ENCODE results near the gene GPNMB.

GPNMB gene

DNA sequence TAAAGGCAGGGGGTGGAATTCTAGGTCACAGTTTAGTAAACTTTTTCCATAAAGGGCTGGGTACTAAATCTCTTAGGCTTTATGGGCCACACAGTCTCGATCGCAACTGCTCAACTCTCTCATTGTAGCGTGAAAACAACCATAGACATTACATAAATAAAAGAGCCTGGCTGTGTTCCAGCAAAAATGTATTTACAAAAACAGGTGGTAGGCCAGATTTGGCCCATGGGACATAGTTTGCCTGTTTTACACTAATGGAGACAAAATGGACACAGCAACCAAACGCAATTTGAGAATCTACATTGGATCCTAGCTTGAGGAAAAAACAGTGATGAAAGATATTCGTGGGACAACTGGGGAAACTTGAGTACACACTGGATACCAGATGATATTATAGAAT lies 29.3 kb downstream of the GPNMB start:
- no peak for DNase-seq

- no peak for DNase-seq
These were observed 29.8 kb downstream of the GPNMB start for GRCh38 chr7:23276376-23276775.

GRCh38 chr7:23276947-23277346 lies 30.4 kb downstream of the GPNMB start:
- no peak for DNase-seq

DNA sequence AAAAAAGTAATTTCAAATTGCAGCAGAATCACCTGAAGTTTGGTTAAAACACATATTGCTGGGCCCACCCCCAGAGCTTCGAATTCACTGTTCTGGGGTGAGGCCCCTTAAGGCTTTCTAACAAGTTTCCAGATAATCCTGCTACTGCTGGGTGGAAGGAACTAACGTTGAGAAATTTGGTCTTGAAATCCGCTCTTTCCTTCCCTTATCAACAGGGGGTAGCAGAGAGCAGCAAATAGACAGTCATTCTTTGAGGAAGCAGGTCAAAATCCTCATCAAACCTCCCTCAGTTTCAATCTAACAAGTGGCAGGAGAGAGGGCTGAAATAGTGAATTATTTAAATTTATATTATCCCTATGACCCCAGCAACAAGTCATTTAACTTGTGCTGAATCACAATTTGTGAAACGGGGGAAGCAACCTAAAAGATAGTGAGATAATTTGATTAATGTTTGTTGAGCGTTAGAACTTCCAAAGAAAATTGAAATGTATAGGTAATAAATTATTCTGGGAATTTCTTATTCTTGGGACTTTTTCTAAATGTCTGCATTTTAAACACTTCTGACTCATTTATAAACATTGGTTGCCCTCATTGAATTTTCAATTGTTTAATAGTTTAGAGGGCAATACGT lies 30.9 kb downstream of the GPNMB start:
- peak; percentile 65 for DNase-seq

GRCh38 chr7:23279819-23280525 lies 33.4 kb downstream of the GPNMB start:
- no peak for DNase-seq

DNA sequence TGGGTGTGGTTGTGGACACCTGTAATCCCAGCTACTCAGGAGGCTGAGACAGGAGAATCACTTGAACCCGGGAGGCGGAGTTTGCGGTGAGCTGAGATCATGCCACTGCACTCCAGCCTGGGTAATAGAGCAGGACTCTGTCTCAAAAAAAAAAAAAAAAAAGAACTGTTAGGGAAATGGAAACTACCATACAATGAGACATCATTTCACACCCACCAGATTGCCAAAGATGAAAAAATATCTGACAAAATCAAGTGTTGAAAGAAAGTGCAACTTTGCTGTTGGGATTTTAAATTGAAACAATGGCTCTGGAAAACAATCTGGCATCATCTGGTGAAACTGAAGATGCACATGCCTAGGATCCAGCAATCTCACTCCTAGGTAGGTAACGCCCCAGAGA lies 36.5 kb downstream of the GPNMB start:
- no peak for DNase-seq

DNA sequence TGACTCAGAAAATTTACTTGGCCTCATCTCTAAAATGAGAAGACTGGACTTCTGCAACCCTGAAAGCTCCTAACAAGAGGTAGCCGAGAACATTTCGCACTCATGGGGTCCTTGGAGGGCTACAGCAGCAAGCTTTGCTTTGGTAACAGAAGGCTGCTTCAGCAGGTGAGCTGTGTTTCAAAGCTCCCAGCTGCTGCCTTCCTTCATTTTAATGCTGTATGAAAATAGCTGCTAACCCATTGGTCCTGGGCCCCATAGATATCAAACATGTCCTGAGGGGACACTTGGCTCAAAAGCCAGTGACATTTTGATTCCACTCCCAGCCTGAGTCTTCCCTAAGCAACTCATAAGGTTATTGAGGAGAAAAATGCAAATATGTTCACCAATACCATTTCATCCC lies 38.3 kb downstream of the GPNMB start:
- DNase-seq, result no peak

DNA sequence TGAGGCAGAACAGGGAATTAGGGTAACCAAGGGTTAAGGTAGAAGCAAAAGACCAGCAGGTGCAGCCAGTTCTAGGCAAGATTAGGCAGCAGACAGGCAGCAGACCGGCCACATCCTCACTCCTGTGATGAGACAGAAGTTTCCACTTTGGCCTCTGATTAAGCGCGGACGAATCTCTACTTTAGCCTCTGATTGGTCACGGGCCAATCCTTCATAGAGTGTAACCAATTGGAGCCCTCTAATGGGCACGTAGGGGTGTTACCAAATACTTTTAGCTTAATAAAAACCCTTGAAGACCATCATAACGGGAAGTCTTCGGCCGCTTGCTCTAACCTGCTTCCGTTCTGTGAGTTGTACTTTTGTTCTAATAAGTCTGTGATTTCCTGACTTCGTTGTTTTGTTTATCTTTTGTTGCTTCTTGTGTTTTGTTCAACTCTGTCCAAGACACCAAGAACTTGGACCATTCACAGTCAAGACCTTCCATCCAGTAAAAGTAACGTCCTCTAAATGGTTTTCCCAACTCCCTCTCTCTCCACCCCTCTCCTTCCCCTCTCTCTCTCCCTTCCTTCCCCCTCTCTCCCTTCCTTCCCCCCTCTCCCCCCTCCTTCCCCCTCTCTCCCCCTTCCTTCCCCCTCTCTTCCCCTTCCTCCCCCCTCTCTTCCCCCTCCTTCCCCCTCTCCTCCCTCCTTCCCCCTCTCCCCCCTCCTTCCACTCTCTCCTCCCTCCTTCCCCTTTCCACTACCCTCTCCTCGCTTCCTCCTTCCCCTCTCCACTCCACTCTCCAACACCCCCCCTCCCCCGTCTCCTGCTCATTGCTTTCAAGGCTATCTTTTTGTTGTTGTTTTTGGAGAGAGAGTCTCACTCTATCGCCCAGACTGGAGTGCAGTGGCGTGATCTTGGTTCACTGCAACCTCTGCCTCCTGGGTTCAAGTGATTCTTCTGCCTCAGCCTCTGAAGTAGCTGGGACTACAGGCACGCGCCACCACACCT lies 39.4 kb downstream of the GPNMB start:
- no peak for DNase-seq

- DNase-seq, result no peak
These were observed 41.0 kb downstream of the GPNMB start for GRCh38 chr7:23287612-23288011.

GRCh38 chr7:23290993-23291392 lies 44.4 kb downstream of the GPNMB start:
- DNase-seq, result no peak

GRCh38 chr7:23291957-23292560 lies 45.5 kb downstream of the GPNMB start:
- no peak for DNase-seq

DNA sequence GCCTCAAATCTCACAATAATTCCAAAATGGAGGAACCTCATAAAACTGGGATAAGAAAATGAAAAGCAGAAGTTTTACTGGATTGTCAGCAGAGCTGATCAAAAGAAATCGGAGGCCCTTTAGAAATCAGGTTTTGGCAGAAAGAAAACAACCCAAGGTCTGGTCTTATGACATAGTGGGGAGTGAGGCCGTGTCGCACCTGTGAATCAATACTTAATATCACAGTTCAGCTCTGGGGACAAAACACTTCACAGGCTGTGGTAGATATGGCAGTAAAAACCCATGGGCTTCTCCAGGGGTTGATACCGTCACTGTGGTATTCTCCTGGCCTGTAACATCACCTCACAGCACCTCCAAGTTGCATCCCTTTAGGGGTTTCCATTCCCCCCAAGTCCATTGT lies 46.0 kb downstream of the GPNMB start:
- DNase-seq, result no peak

- DNase-seq, result no peak
These were observed 47.0 kb downstream of the GPNMB start for GRCh38 chr7:23293500-23294073.

GRCh38 chr7:23294549-23295400 lies 48.2 kb downstream of the GPNMB start:
- DNase-seq, result no peak

DNA sequence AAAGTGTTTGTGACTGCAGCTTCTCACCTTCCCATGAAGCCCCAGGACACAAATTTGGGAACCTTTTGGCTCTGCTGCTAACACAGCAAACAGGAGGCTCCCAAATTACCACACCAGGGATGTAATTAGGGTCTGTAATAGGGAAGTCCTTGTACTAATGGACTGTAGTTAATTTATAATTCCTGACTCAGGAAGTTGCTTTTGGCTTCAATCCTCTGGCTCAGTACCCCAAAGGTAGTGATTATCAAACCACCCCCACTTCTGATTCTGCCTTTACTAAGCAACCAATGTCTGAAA lies 48.8 kb downstream of the GPNMB start:
- DNase-seq, result no peak

DNA sequence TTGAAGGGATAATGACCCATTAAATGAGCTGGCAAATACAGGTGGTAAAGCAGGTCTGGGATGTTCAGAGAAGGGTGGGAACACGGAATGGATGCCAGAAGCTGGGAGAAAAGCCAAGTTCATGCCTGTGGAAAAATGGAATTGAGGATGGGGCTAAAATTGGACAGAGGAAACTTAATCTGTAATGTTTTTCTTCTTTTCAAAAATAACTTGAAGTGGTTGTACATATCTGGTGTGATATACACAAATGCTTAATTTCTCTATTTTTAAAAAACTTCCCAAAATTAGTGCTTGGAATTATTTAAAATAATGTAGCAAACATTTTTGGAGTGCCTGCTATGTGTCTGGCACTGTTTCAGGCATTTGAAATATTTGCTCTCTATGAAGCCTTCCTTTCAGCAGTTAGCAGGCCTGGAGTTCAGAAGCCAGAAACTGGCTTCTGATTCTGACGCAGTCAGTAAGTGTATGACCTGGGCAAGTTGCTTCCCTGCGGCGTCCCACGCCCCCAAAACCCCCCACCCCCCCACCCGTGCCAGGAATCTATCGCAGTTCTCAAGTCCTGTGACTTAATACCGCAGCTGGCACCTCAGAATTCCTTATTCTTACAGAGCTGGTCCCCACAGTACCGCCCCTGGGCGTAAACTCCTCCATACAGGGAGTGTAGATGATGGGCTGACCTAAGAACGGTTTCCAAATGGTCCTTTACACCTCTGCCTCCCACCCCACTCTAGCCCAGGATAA lies 51.7 kb downstream of the GPNMB start:
- no peak for DNase-seq

- peak; percentile 95 for DNase-seq
These were observed 52.6 kb downstream of the GPNMB start, which contains the start of gene MALSU1 for GRCh38 chr7:23298885-23299769. Gene MALSU1, plus strand, starts transcription at chr7:23299339. Its CDS starts 14 bp downstream, at chr7:23299353.

DNA sequence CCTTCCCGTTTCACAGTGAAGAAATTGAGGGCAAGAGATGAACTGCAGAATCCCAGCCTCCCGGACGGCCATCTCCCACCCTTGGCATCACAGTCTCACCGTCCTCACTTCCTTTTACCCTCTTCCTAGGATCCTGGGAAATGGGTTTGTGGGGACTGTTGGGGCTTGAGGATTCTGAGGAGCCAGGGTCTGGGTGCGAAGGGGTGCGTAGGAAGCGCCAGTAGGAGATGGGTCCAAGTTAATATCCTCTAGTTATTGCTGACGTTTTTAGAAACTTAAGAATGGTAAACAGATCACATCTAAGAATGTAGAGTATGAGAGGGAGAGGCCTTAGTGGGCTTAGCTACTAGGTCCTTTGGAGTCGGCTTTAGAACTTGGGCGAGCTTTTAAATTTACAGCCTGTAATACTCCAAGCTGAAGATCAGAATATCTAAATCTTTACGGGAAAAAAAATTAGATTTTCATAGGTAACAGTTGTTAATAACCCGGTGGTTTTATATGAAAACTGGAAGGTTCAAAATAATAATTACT lies 53.3 kb downstream of the GPNMB start:
- DNase-seq, result no peak

DNA sequence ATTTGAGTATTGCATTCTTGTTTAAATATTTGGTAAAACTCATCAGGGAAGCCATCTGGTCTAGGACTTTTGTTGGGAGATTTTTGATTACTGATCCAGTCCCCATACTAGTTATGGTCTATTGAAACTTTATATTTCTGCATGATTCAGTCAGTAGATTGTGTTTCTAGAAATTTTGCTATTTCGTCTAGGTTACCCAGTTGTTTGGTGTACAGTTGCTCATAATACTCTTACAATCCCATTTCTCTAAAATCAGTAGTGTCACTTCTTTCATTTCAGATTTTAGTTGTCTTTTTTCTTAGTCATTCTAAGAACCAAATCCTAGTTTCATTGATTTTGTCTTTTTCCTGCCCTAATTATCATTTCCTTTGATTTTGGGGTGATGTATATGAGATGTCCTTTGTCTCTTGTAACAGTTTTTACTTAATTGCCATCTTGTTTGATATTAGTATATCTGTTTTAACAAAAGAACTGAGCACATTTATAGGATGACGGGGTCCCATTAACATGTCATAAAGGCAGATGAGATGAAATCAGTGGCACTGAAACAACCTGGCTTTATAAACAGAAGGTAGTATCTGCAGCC lies 60.5 kb downstream of the GPNMB start:
- no peak for DNase-seq
